ENCODE results near the gene SCN3A. TPM values are rescaled to one million over a fixed set of nuclear protein-coding genes. Genes with fewer than 3 reads are reported as not detected.

Gene SCN3A
- total and polyA plus RNA-seq, 12 donors = 0.35 to 2.6 (median 0.82) TPM

DNA sequence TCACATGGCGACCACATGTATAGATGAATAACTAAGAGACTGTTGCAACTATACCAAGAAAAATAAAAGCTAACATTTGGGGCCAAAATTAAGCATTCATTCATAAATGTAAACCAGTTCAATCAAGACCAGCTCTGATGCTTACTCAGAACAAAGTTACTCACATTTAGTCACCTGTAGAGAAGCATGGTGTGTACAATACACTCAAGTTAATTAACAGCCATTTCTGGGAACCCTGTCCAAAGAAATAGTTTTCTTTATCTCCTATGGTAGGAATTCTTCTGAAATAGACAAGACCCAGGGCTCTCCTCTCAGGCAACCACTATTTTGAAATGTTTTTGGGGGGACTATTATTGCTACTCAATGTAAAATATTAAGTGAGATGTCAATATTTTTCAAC is 1.6 kb downstream of the SCN3A start:
- no peaks in the 10 kb centered on the region for H3K36me3 ChIP-seq
- H3K4me3 ChIP-seq = no peak overlapping the region
- no peaks in the 10 kb centered on the region for H3K27me3 ChIP-seq
- WGBS, 2 donors = 85 to 94% methylated on average over 1 of the region's 1 CpG
- TF ChIP-seq, protein P1, sequence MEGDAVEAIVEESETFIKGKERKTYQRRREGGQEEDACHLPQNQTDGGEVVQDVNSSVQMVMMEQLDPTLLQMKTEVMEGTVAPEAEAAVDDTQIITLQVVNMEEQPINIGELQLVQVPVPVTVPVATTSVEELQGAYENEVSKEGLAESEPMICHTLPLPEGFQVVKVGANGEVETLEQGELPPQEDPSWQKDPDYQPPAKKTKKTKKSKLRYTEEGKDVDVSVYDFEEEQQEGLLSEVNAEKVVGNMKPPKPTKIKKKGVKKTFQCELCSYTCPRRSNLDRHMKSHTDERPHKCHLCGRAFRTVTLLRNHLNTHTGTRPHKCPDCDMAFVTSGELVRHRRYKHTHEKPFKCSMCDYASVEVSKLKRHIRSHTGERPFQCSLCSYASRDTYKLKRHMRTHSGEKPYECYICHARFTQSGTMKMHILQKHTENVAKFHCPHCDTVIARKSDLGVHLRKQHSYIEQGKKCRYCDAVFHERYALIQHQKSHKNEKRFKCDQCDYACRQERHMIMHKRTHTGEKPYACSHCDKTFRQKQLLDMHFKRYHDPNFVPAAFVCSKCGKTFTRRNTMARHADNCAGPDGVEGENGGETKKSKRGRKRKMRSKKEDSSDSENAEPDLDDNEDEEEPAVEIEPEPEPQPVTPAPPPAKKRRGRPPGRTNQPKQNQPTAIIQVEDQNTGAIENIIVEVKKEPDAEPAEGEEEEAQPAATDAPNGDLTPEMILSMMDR (IDR thresholded peaks at IDR 0.05) = no peak
- intact Hi-C loops (cut with DNase I) = loop anchor here in 4 of 10 donors (5.0 kb wide), 2 partner anchors 185 to 200 kb away; no protein-coding TSS in a partner anchor
- no peak overlapping the region for H3K27ac ChIP-seq
- no peaks in the 10 kb centered on the region for H3K4me1 ChIP-seq
- no peak for DNase-seq
- no peaks in the 10 kb centered on the region for H3K9me3 ChIP-seq
- no peak for ATAC-seq

DNA sequence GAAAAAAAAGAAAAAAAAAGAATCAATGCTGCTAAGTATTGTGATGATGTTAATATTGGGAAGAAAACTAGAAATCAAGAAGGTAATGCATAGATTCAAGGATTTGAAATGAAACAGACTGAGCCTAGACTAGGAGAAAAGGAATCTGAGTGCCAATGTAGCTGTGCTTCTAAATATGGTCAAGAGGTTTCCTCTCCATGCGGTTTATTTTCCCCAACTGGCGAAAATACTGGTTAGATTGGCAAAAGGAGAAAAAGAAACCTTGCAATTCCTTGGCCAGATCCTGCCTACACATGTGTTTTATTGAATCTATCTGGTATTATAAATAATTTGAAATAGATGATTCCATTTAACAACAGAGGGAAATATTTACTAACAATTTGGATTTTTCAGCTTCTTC is 5.7 kb downstream of the SCN3A start:
- Histone ChIP-seq H3K9me3 (no peaks in the 10 kb centered on the region), H3K36me3 (no peaks in the 10 kb centered on the region), H3K27ac (peak overlapping the region in 3 of 10 donors; percentile 12 to 25 (median 25)), H3K27me3 (no peaks in the 10 kb centered on the region), H3K4me3 (no peak overlapping the region), H3K4me1 (no peaks in the 10 kb centered on the region)
- intact Hi-C loops (cut with DNase I) = loop anchor here in 1 of 10 donors (5.0 kb wide), 1 partner anchor 181 kb away; no protein-coding TSS in a partner anchor
- DNase-seq (no peak), ATAC-seq (no peak)
- WGBS, 2 donors = 69 to 87% methylated on average over 2 of the region's 2 CpGs
- TF ChIP-seq, protein P1 (IDR thresholded peaks at IDR 0.05) = no peak

DNA sequence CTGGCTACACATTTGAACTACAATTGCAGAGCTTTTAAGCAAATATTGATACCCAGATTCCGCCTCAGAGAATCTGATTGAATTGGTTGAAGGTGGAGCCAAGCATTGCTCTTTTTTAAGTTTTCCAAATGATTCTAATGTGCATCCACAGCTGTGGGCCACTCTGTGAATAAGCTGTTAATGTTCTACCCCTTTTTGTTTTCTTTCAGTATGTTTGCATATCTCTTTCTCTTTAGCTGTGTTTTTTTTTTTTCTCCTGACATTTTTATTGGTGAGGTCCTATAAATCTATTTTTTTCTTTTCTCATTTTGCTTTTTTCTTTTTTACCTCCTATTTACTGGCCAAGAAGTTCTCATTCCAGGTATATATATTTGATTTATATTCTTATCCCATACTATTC is 6.5 kb downstream of the SCN3A start:
- DNase-seq = no peak
- 92 to 94% methylated on average over 1 of the region's 1 CpG for WGBS, 2 donors
- no peaks in the 10 kb centered on the region for H3K36me3 ChIP-seq
- no peaks in the 10 kb centered on the region for H3K9me3 ChIP-seq
- intact Hi-C loops (cut with DNase I) = loop anchor here in 1 of 10 donors (5.0 kb wide), 1 partner anchor 180 kb away; no protein-coding TSS in a partner anchor
- H3K27me3 ChIP-seq = no peaks in the 10 kb centered on the region
- TF ChIP-seq, protein P1 (IDR thresholded peaks at IDR 0.05) = no peak
- H3K4me1 ChIP-seq = no peaks in the 10 kb centered on the region
- no peak overlapping the region for H3K27ac ChIP-seq
- no peak overlapping the region for H3K4me3 ChIP-seq
- no peak for ATAC-seq

DNA sequence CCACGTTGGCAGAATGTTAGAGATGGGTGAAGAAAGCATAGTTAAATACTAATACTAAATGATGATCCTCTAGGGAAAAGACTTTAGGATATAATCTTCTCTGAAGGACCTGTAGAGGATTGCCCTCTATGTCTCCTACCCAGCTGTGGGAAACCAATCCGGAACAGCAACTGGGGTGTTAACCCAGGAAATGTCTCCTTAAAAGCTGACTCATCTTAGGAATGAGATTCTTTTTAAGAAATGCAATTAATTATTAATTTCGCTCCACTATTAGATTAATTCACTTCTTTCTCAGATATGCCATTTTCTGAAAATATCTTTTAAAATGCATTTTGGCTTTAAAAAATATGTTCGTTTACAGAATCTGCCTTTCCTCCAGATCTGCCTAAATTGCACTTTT is 7.4 kb downstream of the SCN3A start:
- Histone ChIP-seq H3K4me1 (no peaks in the 10 kb centered on the region), H3K27me3 (no peaks in the 10 kb centered on the region), H3K4me3 (no peak overlapping the region), H3K9me3 (no peaks in the 10 kb centered on the region), H3K27ac (no peak overlapping the region), H3K36me3 (no peaks in the 10 kb centered on the region)
- no peak for ATAC-seq
- WGBS, 2 donors = 78 to 79% methylated on average over 4 of the region's 4 CpGs
- DNase-seq = no peak
- intact Hi-C loops (cut with DNase I) = loop anchor here in 1 of 10 donors (5.0 kb wide), 1 partner anchor 179 kb away; no protein-coding TSS in a partner anchor
- TF ChIP-seq, protein P1 (IDR thresholded peaks at IDR 0.05) = no peak

Data from heart right ventricle (tissue), 16 donors.